Upper lobe of right lung (tissue), 1 donor: ENCODE results near the gene IL36G. TPM values are rescaled to one million over a fixed set of nuclear protein-coding genes. Genes with fewer than 3 reads are reported as not detected.
A peak's percentile ranks its signal among the peaks of the same experiment; 100 is the strongest.

Experiments used
- ATAC-seq: fragments of 200-7000 bp; cut with Tn5 transposase; one replicate; pipeline ENCODE4 v1.9.1; 2020; ENCODE audit warnings: mild to moderate bottlenecking, moderate library complexity
- DNase-seq: peaks from one replicate; pipeline ENCODE4 v3.0.0-alpha.2; 2020
- H3K27ac ChIP-seq: fragments of 200-600 bp; one replicate; pipeline ENCODE4 v1.8.0; 2022
- H3K27me3 ChIP-seq: fragments of 200-600 bp; one replicate; pipeline ENCODE4 v1.8.0; 2022; ENCODE audit warnings: mild to moderate bottlenecking
- H3K36me3 ChIP-seq: fragments of 200-600 bp; one replicate; pipeline ENCODE4 v1.8.0; 2022
- H3K4me1 ChIP-seq: fragments of 200-600 bp; one replicate; pipeline ENCODE4 v1.8.0; 2022
- H3K4me3 ChIP-seq: fragments of 200-600 bp; one replicate; pipeline ENCODE4 v1.8.0; 2022; ENCODE audit warnings: mild to moderate bottlenecking
- H3K9me3 ChIP-seq: fragments of 200-600 bp; one replicate; pipeline ENCODE4 v1.8.0; 2022
- intact Hi-C: fragments of 100-400 bp; cut with DNase I; formaldehyde crosslinking; loops from one replicate; pipeline ENCODE4 v1.11.0; 2022
- total RNA-seq: library from RNA; stranded (reverse); fragmentation: NEBNext Ultra II Directional; extraction: Animal tissue kit (Norgen Biotek cat#: 25700); gene quantifications from one replicate; pipeline ENCODE4 v1.2.1, GENCODE V29; 2021
- TF ChIP-seq, protein P1 (sequence below): fragments of 200-600 bp; IDR thresholded peaks from one replicate; pipeline ENCODE4 v1.8.0; 2022; ENCODE audit warnings: antibody characterized with exemption
- donor health status: DM: no; HTN: yes; CAD: no; lungs with severe emphysema.

Gene IL36G
- total RNA-seq, 1 donor from 2014 or later = not detected

DNA sequence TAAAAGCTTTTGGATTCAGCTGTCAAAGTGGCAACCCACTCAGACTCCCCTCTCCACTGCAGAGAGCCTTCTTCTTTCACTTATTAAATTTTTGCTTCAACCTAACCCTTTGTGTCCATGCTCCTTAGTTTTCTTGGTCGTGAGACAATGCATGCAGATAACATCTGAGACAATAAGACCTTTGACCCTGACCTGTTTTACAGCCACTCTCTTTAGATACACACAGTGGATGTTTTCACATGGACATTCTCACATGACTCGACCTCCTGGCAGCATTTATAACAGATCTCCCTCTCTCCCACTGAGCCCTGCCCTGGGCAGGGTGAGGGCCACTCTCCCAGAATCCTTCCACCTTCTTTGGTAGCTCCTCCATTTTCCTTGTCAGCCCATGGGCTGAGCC, 30.4 kb upstream of the IL36G start:
- no peak for DNase-seq
- TF ChIP-seq, protein P1, sequence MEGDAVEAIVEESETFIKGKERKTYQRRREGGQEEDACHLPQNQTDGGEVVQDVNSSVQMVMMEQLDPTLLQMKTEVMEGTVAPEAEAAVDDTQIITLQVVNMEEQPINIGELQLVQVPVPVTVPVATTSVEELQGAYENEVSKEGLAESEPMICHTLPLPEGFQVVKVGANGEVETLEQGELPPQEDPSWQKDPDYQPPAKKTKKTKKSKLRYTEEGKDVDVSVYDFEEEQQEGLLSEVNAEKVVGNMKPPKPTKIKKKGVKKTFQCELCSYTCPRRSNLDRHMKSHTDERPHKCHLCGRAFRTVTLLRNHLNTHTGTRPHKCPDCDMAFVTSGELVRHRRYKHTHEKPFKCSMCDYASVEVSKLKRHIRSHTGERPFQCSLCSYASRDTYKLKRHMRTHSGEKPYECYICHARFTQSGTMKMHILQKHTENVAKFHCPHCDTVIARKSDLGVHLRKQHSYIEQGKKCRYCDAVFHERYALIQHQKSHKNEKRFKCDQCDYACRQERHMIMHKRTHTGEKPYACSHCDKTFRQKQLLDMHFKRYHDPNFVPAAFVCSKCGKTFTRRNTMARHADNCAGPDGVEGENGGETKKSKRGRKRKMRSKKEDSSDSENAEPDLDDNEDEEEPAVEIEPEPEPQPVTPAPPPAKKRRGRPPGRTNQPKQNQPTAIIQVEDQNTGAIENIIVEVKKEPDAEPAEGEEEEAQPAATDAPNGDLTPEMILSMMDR = no peak
- no peaks in the 10 kb centered on the region for H3K36me3 ChIP-seq
- no peak overlapping the region for H3K27ac ChIP-seq
- no peaks in the 10 kb centered on the region for H3K4me1 ChIP-seq
- no peak overlapping the region for H3K4me3 ChIP-seq
- intact Hi-C loops = no loop called here
- no peak for ATAC-seq
- no peaks in the 10 kb centered on the region for H3K9me3 ChIP-seq
- peaks cover 4% of the 10 kb centered on the region for H3K27me3 ChIP-seq

DNA sequence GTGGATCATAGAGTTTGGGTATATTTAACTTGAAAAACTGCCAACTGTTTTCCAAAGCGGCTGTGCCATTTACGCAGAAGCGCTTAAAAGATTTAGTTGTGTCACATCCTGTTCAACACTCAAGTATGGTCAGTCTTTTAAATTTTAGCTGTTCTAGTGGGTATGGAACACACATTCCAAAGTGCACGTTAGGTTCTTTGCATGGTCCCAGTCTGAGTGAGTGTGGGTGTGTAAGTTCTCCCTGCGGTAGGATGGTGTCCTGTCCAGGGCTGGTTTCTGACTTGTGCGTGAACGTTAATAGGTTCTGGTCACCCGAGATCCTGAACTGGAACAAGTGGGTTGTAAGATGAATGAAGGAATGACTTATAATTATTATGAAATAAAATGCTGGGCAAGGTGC, 28.4 kb upstream of the IL36G start:
- intact Hi-C loops = no loop called here
- no peaks in the 10 kb centered on the region for H3K9me3 ChIP-seq

DNA sequence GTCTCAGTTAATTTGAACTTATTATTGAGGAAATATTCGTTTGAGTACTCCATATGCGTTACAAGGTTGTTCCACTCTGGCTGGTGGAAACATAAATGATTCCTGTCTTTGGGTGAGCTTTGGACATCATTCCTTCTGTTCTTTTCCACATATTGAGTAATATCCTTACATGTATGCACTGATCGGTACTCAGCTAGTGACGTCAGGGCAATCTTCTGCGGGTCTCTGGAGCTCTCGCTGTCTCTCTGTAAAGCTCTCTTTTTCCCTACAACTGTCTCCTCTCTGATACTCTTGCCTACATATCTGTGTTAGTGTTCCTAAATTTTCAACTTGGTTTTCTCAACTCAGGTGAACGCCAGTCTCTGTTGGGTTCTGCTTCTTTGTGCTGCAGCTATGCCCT, 23.4 kb upstream of the IL36G start:
- Histone ChIP-seq H3K27me3 (peaks cover 20% of the 10 kb centered on the region), H3K9me3 (no peaks in the 10 kb centered on the region), H3K4me1 (no peaks in the 10 kb centered on the region), H3K27ac (no peak overlapping the region), H3K36me3 (no peaks in the 10 kb centered on the region), H3K4me3 (no peak overlapping the region)
- TF ChIP-seq, protein P1 = no peak
- no peak for DNase-seq
- intact Hi-C loops = no loop called here
- ATAC-seq = no peak

More for the DNA sequence above, 28.4 kb upstream of the IL36G start:
- Histone ChIP-seq H3K4me1 (no peaks in the 10 kb centered on the region), H3K36me3 (no peaks in the 10 kb centered on the region), H3K27me3 (peaks cover 4% of the 10 kb centered on the region), H3K4me3 (no peak overlapping the region), H3K27ac (no peak overlapping the region)
- DNase-seq (no peak), ATAC-seq (peak; percentile 54)
- TF ChIP-seq, protein P1 = no peak

GRCh38 chr2:112957511-112957910, 20.3 kb upstream of the IL36G start:
- intact Hi-C loops = no loop called here
- TF ChIP-seq, protein P1 = no peak
- DNase-seq = no peak
- H3K27me3 ChIP-seq = peaks cover 16% of the 10 kb centered on the region
- no peak for ATAC-seq
- H3K36me3 ChIP-seq = no peaks in the 10 kb centered on the region
- no peaks in the 10 kb centered on the region for H3K4me1 ChIP-seq
- H3K27ac ChIP-seq = no peak overlapping the region
- H3K9me3 ChIP-seq = no peaks in the 10 kb centered on the region
- H3K4me3 ChIP-seq = no peak overlapping the region

GRCh38 chr2:112958428-112959108, 19.2 kb upstream of the IL36G start:
- intact Hi-C loops = no loop called here
- ATAC-seq (peak; percentile 89), DNase-seq (no peak)

More at GRCh38 chr2:112958428-112959108, 19.2 kb upstream of the IL36G start:
- no peaks in the 10 kb centered on the region for H3K4me1 ChIP-seq
- no peak overlapping the region for H3K4me3 ChIP-seq
- no peak overlapping the region for H3K27ac ChIP-seq
- H3K36me3 ChIP-seq = no peaks in the 10 kb centered on the region
- no peaks in the 10 kb centered on the region for H3K9me3 ChIP-seq
- peaks cover 16% of the 10 kb centered on the region for H3K27me3 ChIP-seq
- TF ChIP-seq, protein P1 = peak; percentile 82
